Heart left ventricle (tissue), 16 donors: ENCODE results near the gene STC2. TPM values are rescaled to one million over a fixed set of nuclear protein-coding genes. Genes with fewer than 3 reads are reported as not detected.
"Not testable (repeated sequence)": the region's sequence is repeated elsewhere in the genome, so short reads cannot be mapped to it uniquely, and the experiment has no call there.

Source experiments
- ATAC-seq, 4 donors: fragments of 200-7000 bp; cut with Tn5 transposase; one replicate each; pipeline ENCODE4 v1.9.1; 2020 to 2022; ENCODE audit warnings: moderate library complexity in 4 of 4, mild to moderate bottlenecking in 3 of 4, moderate number of reproducible peaks in 1 of 4
- DNase-seq, 5 donors: peaks; one replicate each; pipeline ENCODE4 v3.0.0-alpha.2; 2020
- H3K27ac ChIP-seq, 12 donors: fragments of 200-600 bp; sonication (generic) in 4 of 12; one replicate each; pipeline versions ENCODE4 v1.5.0 to v1.8.0; 2016 to 2022; ENCODE audit warnings: mild to moderate bottlenecking in 2 of 12
- H3K27me3 ChIP-seq, 9 donors: fragments of 200-600 bp; sonication (generic) in 2 of 9; one replicate each; pipeline versions ENCODE4 v1.5.1 to v1.8.0; 2016 to 2022; ENCODE audit warnings: mild to moderate bottlenecking in 3 of 9
- H3K36me3 ChIP-seq, 9 donors: fragments of 200-600 bp; sonication (generic) in 2 of 9; one replicate each; pipeline versions ENCODE4 v1.5.0 to v1.8.0; 2018 to 2022; ENCODE audit warnings: mild to moderate bottlenecking in 2 of 9
- H3K4me1 ChIP-seq, 12 donors: fragments of 200-600 bp; sonication (generic) in 4 of 12; one replicate each; pipeline versions ENCODE4 v1.5.0 to v1.8.0; 2016 to 2022; ENCODE audit warnings: mild to moderate bottlenecking in 3 of 12
- H3K4me3 ChIP-seq, 12 donors: fragments of 200-600 bp; sonication (generic) in 4 of 12; one replicate each; pipeline versions ENCODE4 v1.5.0 to v1.8.0; 2017 to 2022; ENCODE audit warnings: mild to moderate bottlenecking in 9 of 12, moderate library complexity in 4 of 12
- H3K9me3 ChIP-seq, 12 donors: fragments of 200-600 bp; sonication (generic) in 4 of 12; one replicate each; pipeline versions ENCODE4 v1.5.0 to v1.8.0; 2016 to 2022; ENCODE audit warnings: mild to moderate bottlenecking in 1 of 12
- POLR2A ChIP-seq, 2 donors: fragments of 450-650 bp; IDR thresholded peaks; one replicate each; pipeline ENCODE4 v1.6.1; 2017; ENCODE audit warnings: antibody characterized with exemption in 2 of 2, mild to moderate bottlenecking in 2 of 2, moderate library complexity in 2 of 2
- whole genome bisulfite sequencing, 4 donors: extraction: QIAGEN DNeasy Blood & Tissue Kit in 2 of 4; methylation state at CpG; one replicate each; pipeline versions ENCODE4 v1.1.5 to v1.1.7; 2013 to 2018; 5-methylcytosine and 5-hydroxymethylcytosine counted together
- intact Hi-C, 10 donors: fragments of 100-400 bp; cut with DNase I; formaldehyde crosslinking; loops; one replicate each; pipeline versions ENCODE4 v1.11.1 to v1.14.2; 2022
- polyA plus RNA-seq, 2 donors: library from polyadenylated mRNA; stranded (reverse); fragments of 200-250 nt; gene quantifications; one replicate each; pipeline ENCODE4 v1.2.3, GENCODE V29; 2013
- total RNA-seq, 9 donors: library from RNA; depleted of rRNA in 2 of 9; stranded (reverse); fragments of >200 nt in 2 of 9; fragmentation: NEBNext Ultra II Directional in 3 of 9; extraction: Animal tissue kit (Norgen Biotek cat#: 25700) in 3 of 9; gene quantifications; one replicate each; pipeline versions ENCODE4 v1.1.0 to v1.2.4, GENCODE V29; 2016 to 2023
- TF ChIP-seq, protein P1 (sequence below), 12 donors: fragments of 200-600 bp; sonication (generic) in 4 of 12; IDR thresholded peaks; one replicate each; pipeline versions ENCODE4 v1.5.0 to v1.8.0; 2018 to 2022; ENCODE audit warnings: antibody characterized with exemption in 12 of 12, mild to moderate bottlenecking in 5 of 12
- donor health status: ischemic (EF 13 %, LVEDD 7.1; RV severe dilation, severe dysfunction).
- donor health status: healthy with polysubstance abuse.
- donor health status: DM: no; HTN: yes; CAD: no.
- donor health status: DM: no; HTN: no; CAD: no.
- donor health status: ischemic (EF 25% LVEDD 6.9; RV normal size, moderate dysfunction).
- donor health status: ischemic (EF 25% LVEDD 5.7; RV mildly dilated, moderate dysfunction).
- donor health status: healthy.
- donor health status: DM: yes; HTN: yes; CAD: no.
- donor health status: ischemic (EF 35%, LVEDD 5.7; RV mildly dilated, moderate dysfunction).
- donor health status: nonischemic (EF 11% LVEDD 7.7; RV severe dilation, severe dysfunction).
- donor health status: DM: yes; HTN: yes; CAD: no.
- donor health status: PGD.
- donor health status: ischemic (EF 29% LVEDD 5.4; RV normal size, mild dysfunction).
- donor health status: nonischemic (EF 23%, LVEDD 6.1; RV moderate dilation, normal function).

The STC2 gene
- total and polyA plus RNA-seq, 11 donors = 3.9 to 15.2 (median 8.6) TPM

DNA sequence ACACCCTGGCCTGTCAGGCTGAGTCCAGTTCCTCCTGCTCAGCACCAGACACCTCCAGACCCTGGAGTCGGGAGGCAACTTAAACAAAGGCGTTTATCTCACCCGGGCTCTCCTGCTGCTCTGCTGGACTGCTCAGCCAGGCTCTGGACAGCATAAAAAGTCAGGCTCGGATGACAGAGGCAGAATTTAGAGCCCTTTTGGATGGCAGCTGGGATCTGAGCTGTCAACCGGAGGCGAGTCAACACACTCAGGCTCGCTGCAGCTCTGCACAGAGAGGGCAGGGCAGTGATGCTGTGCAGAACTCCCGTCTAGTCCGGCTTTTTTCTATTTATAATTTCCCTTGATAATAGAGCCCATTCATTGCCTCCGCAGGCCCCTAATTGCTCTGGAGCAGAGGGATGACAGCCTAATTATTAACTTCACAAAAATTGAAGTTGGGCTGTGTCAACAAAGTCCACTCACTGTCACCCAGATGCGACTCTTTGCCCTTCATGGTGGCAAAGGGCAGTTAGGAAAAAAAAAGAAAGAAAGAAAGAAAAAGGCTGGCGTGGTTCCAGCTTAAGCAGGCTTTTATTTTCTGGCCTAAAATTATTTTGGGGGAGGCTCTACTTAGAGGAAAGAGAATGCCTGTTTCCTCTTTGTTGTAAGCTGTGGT is 37.6 kb downstream of the STC2 start:
- H3K27me3 ChIP-seq = peaks cover 0 to 38% (median 0%) of the 10 kb centered on the region in 9 donors
- H3K36me3 ChIP-seq = no peaks in the 10 kb centered on the region
- H3K27ac ChIP-seq = peak overlapping the region in 7 of 12 donors; percentile 2 to 52 (median 25)
- no peak overlapping the region for H3K4me3 ChIP-seq
- no peak for TF ChIP-seq POLR2A (IDR thresholded peaks at IDR 0.05)
- TF ChIP-seq, protein P1, sequence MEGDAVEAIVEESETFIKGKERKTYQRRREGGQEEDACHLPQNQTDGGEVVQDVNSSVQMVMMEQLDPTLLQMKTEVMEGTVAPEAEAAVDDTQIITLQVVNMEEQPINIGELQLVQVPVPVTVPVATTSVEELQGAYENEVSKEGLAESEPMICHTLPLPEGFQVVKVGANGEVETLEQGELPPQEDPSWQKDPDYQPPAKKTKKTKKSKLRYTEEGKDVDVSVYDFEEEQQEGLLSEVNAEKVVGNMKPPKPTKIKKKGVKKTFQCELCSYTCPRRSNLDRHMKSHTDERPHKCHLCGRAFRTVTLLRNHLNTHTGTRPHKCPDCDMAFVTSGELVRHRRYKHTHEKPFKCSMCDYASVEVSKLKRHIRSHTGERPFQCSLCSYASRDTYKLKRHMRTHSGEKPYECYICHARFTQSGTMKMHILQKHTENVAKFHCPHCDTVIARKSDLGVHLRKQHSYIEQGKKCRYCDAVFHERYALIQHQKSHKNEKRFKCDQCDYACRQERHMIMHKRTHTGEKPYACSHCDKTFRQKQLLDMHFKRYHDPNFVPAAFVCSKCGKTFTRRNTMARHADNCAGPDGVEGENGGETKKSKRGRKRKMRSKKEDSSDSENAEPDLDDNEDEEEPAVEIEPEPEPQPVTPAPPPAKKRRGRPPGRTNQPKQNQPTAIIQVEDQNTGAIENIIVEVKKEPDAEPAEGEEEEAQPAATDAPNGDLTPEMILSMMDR (IDR thresholded peaks at IDR 0.05) = no peak
- H3K9me3 ChIP-seq = no peaks in the 10 kb centered on the region
- DNase-seq (peak in 3 of 5 donors; percentile 35 to 63 (median 57)), ATAC-seq (peak; percentile 36 to 82 (median 78))
- intact Hi-C loops = loop anchor here in 7 of 10 donors (5.0 to 10.0 kb wide), 4 partner anchors 282 to 1024 kb away; partner anchors contain the start of gene C5orf47 (in 3 of the 7)
- 11 to 21% (median 17%) methylated on average over 12 of the region's 12 CpGs for WGBS, 4 donors
- peaks cover 0 to 21% (median 8%) of the 10 kb centered on the region in 12 donors for H3K4me1 ChIP-seq

DNA sequence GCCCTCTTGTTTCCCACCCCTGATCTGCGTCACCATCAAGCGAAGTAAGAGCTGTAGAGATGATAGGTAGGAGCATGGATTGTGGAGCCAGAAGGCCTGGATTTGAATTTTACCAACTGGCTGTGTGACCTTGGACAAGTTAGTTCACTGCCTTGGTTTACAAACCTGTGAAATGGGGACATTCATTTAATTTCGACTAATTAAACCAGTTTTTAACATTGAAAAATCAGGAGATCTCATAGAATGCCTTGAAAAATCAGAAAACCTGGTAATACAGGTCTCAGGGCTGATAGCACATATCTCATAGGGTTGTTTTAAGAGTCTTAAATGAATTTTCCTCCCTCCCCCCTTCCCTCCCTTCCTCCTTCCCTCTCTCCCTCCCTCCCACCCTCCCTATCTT is 38.8 kb downstream of the STC2 start:
- DNase-seq (no peak), ATAC-seq (no peak)
- H3K27ac ChIP-seq = no peak overlapping the region
- WGBS, 4 donors = 66 to 85% (median 74%) methylated on average over 3 of the region's 3 CpGs
- intact Hi-C loops = loop anchor here in 7 of 10 donors (5.0 to 10.0 kb wide), 5 partner anchors 125 to 585 kb away; partner anchors contain the start of gene ATP6V0E1 (in 5 of the 7)
- peaks cover 0 to 19% (median 8%) of the 10 kb centered on the region in 12 donors for H3K4me1 ChIP-seq
- H3K4me3 ChIP-seq = no peak overlapping the region
- no peaks in the 10 kb centered on the region for H3K36me3 ChIP-seq
- TF ChIP-seq, protein P1 (IDR thresholded peaks at IDR 0.05) = no peak
- TF ChIP-seq POLR2A (IDR thresholded peaks at IDR 0.05) = no peak
- H3K27me3 ChIP-seq = peaks cover 0 to 33% (median 0%) of the 10 kb centered on the region in 9 donors
- no peaks in the 10 kb centered on the region for H3K9me3 ChIP-seq

DNA sequence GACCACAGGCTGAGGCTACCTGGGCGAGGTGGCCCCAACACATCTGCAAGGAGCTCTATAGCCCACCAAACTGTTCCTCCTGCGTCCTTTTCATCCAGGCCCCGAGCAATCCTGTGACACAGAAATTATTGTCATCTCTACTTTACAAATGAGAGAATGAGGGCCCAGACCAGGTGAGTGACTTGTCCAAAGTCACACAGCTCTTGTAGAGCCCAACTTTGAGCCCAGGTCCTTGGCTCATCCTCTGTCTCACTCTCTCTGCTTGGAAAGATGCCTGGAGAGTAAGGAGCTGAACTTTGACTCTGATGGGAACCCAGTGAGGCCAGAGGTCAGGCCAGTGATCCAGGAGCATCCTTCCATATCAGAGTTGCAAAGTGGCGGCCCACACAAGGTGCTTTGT is 39.6 kb downstream of the STC2 start:
- TF ChIP-seq, protein P1 (IDR thresholded peaks at IDR 0.05) = no peak
- no peak for TF ChIP-seq POLR2A (IDR thresholded peaks at IDR 0.05)
- peaks cover 0 to 35% (median 0%) of the 10 kb centered on the region in 9 donors for H3K27me3 ChIP-seq
- H3K36me3 ChIP-seq = no peaks in the 10 kb centered on the region
- peaks cover 0 to 17% (median 7%) of the 10 kb centered on the region in 12 donors for H3K4me1 ChIP-seq
- DNase-seq (no peak), ATAC-seq (no peak)
- intact Hi-C loops = loop anchor here in 7 of 10 donors (5.0 to 10.0 kb wide), 5 partner anchors 124 to 584 kb away; partner anchors contain the start of gene ATP6V0E1 (in 5 of the 7)
- H3K27ac ChIP-seq = no peak overlapping the region
- no peak overlapping the region for H3K4me3 ChIP-seq
- no peaks in the 10 kb centered on the region for H3K9me3 ChIP-seq
- WGBS, 4 donors = 88 to 97% (median 92%) methylated on average over 4 of the region's 4 CpGs

DNA sequence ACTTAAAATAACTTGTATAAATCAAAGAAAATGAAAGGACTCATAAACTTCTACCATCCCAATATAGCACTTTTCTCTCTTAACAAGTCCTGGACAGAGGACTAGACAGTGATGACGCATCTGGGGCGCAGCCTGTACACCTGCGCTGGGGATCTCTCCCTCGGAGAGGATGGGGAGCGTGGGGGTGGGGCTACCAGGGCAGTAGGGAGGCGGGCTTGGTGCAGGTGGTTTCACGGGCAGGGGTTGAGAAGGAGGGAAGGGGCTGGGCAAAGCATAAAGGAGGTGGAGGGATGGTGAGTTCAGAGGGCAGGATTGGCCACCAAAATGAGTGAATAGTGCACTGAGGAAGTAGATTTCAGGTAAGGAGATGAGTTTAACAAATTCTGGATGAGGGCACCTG is 41.1 kb downstream of the STC2 start:
- Histone ChIP-seq H3K36me3 (no peaks in the 10 kb centered on the region), H3K4me1 (peaks cover 0 to 25% (median 7%) of the 10 kb centered on the region in 12 donors), H3K27me3 (peaks cover 0 to 38% (median 5%) of the 10 kb centered on the region in 9 donors), H3K4me3 (no peak overlapping the region), H3K9me3 (no peaks in the 10 kb centered on the region), H3K27ac (no peak overlapping the region)
- intact Hi-C loops = loop anchor here in 7 of 10 donors (5.0 to 10.0 kb wide), 5 partner anchors 122 to 582 kb away; partner anchors contain the start of gene ATP6V0E1 (in 5 of the 7)
- no peak for TF ChIP-seq POLR2A (IDR thresholded peaks at IDR 0.05)
- TF ChIP-seq, protein P1 (IDR thresholded peaks at IDR 0.05) = no peak
- ATAC-seq = no peak
- no peak for DNase-seq
- 61 to 71% (median 62%) methylated on average over 7 of the region's 7 CpGs for WGBS, 4 donors

DNA sequence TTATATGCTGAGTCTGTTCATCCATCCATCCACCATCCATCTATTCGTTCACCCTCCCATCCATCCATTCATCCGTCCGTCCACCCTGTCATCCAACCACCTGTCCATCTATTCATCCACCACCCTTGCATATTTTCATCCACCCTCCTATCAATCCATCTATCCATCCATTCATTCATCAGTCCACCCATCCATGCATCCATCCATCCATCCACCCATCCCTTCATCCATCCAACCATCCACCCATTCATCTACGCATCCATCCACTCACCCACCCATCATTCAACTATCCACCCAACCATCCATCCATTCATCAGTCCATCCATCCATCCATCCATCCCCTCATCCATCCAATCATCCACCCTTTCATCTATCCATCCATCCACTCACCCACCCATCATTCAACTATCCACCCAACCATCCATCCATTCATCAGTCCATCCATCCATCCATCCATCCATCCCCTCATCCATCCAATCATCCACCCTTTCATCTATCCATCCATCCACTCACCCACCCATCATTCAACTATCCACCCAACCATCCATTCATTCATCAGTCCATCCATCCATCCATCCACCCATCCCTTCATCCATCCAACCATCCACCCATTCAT is 43.8 kb downstream of the STC2 start:
- not testable (repeated sequence) for H3K9me3 ChIP-seq, H3K4me3 ChIP-seq, DNase-seq, H3K36me3 ChIP-seq, H3K27ac ChIP-seq, ATAC-seq
- peaks cover 0 to 42% (median 5%) of the 10 kb centered on the region in 9 donors for H3K27me3 ChIP-seq
- peaks cover 0 to 19% (median 4%) of the 10 kb centered on the region in 12 donors for H3K4me1 ChIP-seq
- intact Hi-C loops = loop anchor here in 9 of 10 donors (5.0 to 10.0 kb wide), 7 partner anchors 117 to 580 kb away; partner anchors contain the start of gene ATP6V0E1 (in 8 of the 9)
- WGBS, 4 donors = 92 to 96% (median 95%) methylated on average over 4 of the region's 4 CpGs
